GM12872 (cell line): ENCODE data around the gene TCHP.

Experiments used
- TF ChIP-seq, protein P1 (sequence below): IDR thresholded peaks from 3 replicates; pipeline ENCODE4 v1.5.1; 2011; ENCODE audit warnings: low read depth, mild to moderate bottlenecking, low read length, moderate library complexity; ENCODE audit not compliant: insufficient read depth

TCHP gene, protein sequence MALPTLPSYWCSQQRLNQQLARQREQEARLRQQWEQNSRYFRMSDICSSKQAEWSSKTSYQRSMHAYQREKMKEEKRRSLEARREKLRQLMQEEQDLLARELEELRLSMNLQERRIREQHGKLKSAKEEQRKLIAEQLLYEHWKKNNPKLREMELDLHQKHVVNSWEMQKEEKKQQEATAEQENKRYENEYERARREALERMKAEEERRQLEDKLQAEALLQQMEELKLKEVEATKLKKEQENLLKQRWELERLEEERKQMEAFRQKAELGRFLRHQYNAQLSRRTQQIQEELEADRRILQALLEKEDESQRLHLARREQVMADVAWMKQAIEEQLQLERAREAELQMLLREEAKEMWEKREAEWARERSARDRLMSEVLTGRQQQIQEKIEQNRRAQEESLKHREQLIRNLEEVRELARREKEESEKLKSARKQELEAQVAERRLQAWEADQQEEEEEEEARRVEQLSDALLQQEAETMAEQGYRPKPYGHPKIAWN

DNA sequence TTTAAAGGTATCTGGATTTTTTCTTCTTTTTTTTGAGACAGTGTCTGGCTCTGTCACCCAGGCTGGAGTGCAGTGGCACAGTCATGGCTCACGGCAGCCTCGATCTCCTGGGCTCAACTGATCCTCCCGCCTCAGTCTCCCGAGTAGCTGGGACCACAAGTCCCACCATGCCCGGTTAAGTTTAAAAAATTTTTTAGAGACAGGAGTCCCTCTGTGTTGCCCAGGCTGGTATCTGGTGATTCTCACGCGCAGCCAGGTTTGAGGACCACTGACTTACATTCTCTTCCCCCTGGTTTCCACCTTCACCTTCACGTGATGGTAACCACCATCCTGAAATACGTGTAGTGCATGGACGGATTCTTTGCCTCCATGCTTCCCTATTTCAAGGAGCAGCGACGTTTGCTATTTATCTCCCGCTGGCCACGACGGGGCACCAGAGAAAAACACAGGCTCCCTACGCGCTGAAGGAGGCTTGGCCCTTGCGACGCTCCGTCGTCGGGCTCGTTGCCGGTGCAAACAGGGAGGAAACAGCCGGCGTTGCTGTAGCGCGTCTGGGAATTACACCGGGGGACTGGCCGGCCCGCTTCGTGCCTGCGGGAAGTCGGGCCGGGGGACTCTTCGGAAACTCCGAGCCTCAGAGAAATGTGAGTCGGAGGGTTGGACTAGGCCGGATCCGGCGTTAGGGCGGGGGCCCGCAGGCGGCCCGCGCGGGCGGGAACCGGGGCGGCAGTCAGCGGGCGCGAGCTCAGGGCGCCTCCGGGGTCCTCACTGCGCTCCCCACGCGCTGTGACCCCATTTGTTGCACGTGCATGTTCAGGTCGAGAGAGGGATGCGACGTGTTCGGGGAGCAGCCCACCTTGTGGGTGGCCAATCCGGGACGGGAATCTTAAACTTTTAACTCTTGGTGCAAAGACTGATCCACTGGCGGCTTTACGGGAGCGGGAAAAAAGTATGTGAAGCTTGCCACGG lies at the start of gene TCHP:
Gene TCHP (plus strand): TSS at position 492 of the 969 bp plus-strand sequence. CDS start 2,753 bp downstream, outside the sequence.
- TF ChIP-seq, protein P1, sequence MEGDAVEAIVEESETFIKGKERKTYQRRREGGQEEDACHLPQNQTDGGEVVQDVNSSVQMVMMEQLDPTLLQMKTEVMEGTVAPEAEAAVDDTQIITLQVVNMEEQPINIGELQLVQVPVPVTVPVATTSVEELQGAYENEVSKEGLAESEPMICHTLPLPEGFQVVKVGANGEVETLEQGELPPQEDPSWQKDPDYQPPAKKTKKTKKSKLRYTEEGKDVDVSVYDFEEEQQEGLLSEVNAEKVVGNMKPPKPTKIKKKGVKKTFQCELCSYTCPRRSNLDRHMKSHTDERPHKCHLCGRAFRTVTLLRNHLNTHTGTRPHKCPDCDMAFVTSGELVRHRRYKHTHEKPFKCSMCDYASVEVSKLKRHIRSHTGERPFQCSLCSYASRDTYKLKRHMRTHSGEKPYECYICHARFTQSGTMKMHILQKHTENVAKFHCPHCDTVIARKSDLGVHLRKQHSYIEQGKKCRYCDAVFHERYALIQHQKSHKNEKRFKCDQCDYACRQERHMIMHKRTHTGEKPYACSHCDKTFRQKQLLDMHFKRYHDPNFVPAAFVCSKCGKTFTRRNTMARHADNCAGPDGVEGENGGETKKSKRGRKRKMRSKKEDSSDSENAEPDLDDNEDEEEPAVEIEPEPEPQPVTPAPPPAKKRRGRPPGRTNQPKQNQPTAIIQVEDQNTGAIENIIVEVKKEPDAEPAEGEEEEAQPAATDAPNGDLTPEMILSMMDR = peak; percentile 31; the same call in 2 of the 3 replicates

DNA sequence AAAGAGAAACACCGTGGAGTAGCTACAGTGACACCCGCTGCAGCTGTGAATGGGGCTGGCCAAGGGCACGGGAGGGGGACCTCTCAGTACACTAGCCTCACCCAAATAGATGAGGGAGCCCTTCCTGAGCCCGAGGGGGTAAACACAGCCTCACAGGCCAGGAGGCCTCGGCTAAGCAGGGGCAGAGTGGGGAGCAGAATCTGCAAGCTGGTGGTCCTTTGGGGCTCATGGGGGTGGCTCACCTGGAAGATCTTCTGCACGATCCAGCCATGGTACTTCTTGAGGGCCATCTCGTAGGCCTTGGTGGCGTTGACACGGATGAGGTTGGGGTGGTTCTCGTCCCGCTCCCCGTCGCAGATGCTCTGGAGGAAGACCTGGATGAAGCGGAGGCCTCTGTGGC lies 44.7 kb upstream of the TCHP start:
- TF ChIP-seq, protein P1 = no peak

DNA sequence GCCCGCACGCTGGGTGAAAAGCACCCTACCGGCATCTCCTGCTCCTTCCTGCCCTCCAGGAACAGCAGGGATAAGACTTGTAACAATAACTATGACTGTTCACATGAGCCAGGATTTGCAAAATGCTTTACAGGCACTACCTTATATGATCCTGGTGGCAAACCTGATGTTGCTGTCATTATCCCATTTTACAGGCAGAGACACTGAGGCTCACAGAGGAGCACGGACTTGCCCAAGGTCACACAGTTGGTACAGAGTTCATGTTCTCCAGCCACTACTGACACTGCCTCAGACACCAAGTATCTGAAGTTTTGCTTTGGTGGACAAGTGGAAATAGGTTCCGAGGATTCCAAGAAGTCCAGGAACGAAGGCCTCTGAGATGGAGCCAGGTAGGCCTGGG lies 42.4 kb upstream of the TCHP start:
- TF ChIP-seq, protein P1 = no peak

DNA sequence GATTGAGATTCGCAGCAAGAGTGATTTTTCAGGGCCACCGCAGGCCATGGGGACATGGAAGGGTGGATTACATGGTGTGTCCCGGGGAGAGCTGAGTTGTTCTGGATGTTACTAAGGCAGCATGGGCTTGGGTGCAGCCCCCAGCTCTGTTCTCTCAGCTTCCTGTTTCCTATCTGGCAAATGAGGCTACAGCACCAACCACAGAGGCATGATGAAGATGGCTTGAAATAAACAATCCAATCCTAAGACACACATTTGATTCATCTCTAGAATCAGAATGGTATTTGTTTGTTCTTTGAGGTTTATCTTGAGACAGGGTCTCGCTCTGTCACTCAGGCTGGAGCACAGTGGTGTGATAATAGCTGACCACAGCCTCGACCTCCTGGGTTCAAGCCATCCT lies 41.3 kb upstream of the TCHP start:
- TF ChIP-seq, protein P1 = no peak

DNA sequence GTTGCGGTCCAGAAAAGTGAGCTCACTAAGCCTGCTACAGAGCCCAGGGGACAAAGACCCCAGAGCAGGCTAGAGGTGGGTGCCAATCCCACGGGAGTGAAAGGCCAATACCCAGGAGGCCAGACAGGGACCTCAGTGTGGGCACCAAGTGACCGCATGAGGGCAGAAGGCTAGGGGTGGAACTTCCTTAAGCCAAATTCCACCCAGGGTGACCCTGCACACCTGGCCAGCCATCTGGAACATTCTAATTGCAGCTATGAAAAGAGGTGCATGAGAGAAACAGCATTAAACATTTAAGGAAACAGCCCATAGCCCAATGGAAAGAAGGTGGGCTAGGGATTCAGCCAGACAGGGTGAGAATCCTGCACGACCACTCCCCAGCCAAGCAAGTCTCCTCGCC lies 39.1 kb upstream of the TCHP start:
- TF ChIP-seq, protein P1 = no peak

DNA sequence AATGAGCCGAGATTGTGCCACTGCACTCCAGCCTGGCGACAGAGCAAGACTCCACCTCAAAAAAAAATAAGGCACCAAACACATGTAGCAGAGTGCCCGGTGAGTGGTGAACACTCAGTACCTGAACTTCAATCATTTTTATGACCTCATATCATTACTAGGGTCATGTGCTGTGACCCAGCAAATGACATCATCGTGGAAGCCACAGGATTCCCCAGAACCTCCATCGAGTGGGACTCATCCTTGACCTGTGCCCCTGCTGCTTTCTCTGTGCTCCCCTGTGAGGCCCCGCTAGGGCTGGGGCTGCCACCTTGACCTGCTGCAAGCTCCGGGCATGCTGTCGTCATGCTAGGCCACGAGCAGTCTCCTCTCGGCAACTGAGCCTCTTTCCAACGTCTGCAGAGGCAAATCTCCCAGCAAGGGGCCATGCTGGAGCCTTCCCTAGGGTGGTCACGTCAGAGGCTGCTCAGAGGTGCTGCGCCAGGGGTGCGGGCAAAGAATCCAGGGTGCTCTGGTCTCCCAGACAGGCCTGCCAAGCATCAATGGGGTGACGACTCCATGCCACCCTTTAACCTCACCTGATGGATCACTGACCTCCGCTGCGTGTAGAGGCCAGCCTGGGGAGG lies 38.3 kb upstream of the TCHP start:
- TF ChIP-seq, protein P1 = no peak
